GM12864 (cell line): ENCODE measurements around the gene CDCA8.

Experiments
- DNase-seq: peaks from one replicate; pipeline ENCODE4 v3.0.0-alpha.2; 2011; ENCODE audit warnings: low read depth
- H3K4me3 ChIP-seq: 2 replicates; pipeline ENCODE4 v1.5.1; 2011; ENCODE audit warnings: mild to moderate bottlenecking, low read depth, low read length, control low read depth
- CTCF ChIP-seq: IDR thresholded peaks from 2 replicates; pipeline ENCODE4 v1.5.1; 2011; ENCODE audit warnings: low read depth, mild to moderate bottlenecking, moderate library complexity, low read length, control low read depth, inconsistent platforms; ENCODE audit errors: missing control alignments

CDCA8 gene

GRCh38 chr1:37692078-37692833 is at the start of gene CDCA8:
CDCA8 (plus strand) TSS chr1:37692516; CDS start chr1:37692691, 175 bp downstream.
- H3K4me3 ChIP-seq = peak within 1 kb of the TSS; percentile 71
- peak; percentile 94 for DNase-seq
- TF ChIP-seq CTCF = peak; percentile 75

- no peak for TF ChIP-seq CTCF
- DNase-seq = no peak
- H3K4me3 ChIP-seq = no peak overlapping the region
Measured at GRCh38 chr1:37647281-37647680, 45.0 kb upstream of the CDCA8 start.

- no peak for DNase-seq
- no peak overlapping the region for H3K4me3 ChIP-seq
- TF ChIP-seq CTCF = no peak
Measured at GRCh38 chr1:37650173-37650572, 42.1 kb upstream of the CDCA8 start.

GRCh38 chr1:37650721-37651120 is 41.6 kb upstream of the CDCA8 start:
- TF ChIP-seq CTCF = no peak
- DNase-seq = no peak
- H3K4me3 ChIP-seq = no peak overlapping the region

GRCh38 chr1:37651803-37652202 is 40.5 kb upstream of the CDCA8 start:
- no peak overlapping the region for H3K4me3 ChIP-seq
- no peak for DNase-seq
- TF ChIP-seq CTCF = no peak

GRCh38 chr1:37652976-37653375 is 39.3 kb upstream of the CDCA8 start:
- no peak overlapping the region for H3K4me3 ChIP-seq
- no peak for TF ChIP-seq CTCF
- DNase-seq = no peak

- no peak overlapping the region for H3K4me3 ChIP-seq
- TF ChIP-seq CTCF = no peak
- DNase-seq = no peak
Measured at GRCh38 chr1:37653906-37654305, 38.4 kb upstream of the CDCA8 start.
